Hematopoietic multipotent progenitor cell treated with erythropoietin and hydrocortisone succinate and interleukin-3 and kit ligand, for 4 days (in vitro differentiated cells): Measurements from ENCODE around the gene TTLL11.

Experiments used
- DNase-seq: peaks from one replicate; pipeline ENCODE4 v3.0.0-alpha.2; 2015

TTLL11 gene

GRCh38 chr9:122125509-122126330 lies 32.6 kb upstream of the TTLL11 start:
- DNase-seq: no peak

DNA sequence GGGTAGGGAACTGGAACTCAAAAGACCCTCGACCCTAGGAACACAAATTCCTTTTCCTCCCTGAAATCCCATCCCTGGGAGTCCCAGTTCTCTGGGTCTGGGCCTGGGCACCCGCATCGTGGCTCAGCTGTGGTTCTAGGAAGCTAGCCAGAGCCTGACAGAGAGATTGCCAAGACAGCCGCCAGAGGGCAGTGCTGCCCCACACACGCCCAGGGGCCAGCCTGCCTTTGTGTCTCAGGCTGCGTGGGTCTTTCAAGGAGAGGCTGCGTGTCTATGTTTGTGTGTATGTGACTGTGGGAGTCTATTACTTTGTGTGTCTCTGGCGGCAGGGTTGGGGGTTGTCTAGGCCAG lies 32.0 kb upstream of the TTLL11 start:
- DNase-seq: peak; percentile 90

DNA sequence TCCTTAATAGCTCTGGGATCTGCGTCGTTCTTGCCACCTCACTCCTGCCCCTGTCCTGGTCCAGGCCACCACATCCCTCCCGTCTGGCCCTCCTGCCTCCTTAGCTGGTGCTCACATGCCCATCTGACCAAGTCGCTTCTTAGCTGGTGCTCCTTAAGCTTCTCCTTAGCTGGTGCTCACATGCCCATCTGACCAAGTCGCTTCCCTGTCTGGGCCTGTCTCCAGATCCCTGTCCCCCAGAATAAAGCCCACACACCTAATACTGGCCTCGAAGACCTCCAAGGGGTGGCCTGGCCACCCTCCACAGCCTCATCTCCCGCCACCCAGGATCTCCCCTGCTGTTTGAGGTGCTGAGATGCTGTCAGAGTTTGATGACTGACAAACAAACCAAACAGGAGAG lies 31.4 kb upstream of the TTLL11 start:
- no peak for DNase-seq

DNA sequence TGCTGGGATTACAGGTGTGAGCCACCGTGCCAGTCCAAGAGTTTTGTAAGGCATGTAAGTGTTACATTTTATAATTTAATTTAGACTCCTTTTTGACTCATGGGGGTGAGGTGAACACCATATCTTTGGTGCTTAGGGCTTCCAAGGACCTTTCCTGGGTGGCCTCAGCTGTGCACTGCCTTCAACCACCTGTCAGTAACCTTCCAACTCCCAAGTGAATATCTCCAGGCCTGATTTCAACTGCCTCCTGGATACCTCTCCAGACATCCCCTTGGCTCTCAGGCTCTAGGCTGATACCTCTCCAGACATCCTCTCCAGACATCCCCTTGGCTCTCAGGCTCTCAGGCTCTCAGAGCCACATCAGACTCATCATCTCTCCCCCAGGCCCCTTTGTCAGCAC lies 30.9 kb upstream of the TTLL11 start:
- DNase-seq: no peak

DNA sequence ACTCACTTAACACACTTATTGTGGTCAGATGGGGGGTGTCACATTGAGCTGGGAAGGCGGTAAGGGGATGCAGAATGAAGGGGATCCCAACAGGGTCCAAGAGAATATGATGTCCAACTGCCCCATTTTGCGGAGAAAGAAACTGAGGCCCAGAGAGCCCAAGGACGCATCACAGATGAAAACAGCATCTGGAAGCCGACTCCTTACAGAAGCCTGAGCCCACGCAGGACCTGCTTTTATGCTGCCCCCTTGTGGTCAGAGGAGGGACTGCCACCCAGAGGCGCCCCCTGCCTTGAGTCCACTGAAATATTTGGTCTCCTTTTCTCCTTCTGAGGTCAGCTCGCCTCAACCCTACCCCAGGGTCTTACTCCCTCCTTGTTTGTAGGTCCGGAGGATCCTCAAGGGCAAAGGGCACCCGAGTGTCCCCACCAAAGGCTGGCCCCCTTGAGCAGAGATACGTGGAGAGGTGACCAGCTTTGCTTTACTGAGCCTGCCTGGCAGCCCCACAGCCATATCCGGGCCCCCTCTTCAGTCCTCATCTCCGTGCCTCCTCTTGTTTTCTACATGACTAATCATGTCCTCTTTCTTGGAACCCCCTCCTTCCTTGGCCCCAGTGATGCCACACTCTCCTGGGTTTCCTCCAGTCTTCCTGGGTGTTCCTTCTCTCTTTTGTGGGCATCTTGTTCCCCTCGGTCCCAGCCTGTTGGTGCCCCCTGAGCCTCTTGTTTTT lies 30.0 kb upstream of the TTLL11 start:
- peak; percentile 88 for DNase-seq

DNA sequence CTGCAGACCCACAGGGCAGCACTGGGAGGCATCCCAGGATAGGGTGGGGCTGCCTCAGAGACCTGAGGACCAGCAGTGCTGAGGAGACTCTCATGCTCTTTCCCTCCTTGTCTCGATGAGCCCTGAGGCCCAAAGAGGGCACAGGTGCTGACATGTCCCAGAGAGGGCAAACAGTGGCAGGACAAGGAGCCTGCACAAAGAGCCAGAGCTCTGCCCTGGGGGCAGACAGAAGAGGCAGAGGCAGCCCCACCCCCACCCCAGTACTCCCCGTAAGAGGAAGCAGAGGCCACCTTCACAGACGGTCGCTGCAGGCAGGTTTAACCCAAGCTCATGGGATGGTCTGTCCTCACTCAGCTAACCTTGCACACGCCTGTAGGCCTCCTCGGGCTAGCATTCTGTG lies 29.4 kb upstream of the TTLL11 start:
- no peak for DNase-seq

DNA sequence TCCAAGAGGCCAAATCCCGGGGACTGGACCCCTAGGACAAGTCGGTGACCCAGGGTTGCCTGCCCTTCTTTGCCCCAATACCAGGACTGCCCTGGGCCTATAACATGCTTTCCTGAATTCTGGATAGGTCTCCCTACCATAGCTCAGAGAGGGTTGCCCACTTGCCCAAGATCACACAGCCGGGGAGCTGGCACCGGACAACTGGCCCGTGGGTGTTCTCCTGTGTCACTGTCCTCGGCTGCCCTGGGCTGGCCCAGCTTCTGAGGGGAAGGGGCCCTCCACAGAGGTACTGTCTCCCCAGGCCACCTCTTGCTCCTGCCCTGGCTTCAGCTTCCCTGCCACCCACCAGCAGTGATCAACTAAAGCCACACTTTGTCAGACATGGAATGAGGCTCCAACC lies 28.8 kb upstream of the TTLL11 start:
- DNase-seq: no peak

DNA sequence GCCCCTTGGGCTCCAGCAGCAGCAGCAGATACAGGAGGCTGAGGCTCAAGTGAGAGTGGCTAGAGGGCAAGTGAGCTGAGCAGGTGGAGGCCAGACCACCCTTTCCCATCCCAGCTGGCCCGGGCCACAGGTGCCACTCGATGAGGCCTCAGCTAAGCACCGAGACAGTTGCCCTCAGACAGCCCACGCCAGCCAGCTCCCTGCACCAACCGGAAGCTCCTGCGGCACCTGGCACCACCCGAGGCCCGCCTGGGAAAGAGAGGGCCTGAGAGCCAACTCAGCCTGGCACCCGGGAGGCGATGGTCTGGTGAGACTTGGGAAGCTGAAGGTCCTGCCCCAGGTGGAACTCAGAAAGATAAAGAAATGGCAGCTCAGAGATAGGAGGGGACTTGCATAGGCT lies 28.3 kb upstream of the TTLL11 start:
- DNase-seq: no peak

- DNase-seq: no peak
Measured at GRCh38 chr9:122120316-122121071, 27.4 kb upstream of the TTLL11 start.

DNA sequence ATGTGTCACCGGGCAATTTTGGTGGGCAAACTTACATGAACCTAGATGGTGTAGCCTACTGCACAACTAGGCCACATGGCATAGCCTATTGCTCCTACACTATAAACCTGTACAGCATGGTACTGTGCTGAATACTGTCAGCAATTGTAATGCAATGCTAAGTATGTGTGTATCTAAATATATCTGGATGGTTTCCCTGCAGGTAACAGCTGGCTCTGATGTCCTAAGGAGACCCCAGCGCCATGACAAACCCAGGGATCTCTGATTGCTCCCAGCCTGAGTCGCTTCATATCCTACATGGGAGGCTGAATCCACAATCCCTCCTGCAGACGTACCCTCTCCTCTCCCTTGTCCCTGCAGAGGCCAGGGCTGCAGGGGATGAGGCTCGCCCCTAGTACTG lies 26.6 kb upstream of the TTLL11 start:
- DNase-seq: no peak

DNA sequence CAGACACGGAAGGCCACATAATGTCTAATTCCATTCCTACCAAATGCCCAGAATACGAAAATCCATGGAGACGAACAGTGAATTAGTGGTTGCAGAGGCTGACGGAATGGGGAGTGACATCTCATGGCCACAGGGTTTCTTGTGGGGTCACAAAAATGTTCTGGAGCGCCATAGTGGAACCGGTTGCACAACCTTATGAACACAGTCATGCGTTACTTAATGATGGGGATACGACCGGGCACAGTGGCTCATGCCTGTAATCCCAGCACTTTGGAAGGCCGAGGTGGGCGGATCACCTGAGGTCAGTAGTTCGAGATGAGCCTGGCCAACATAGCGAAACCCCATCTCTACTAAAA lies 26.0 kb upstream of the TTLL11 start:
- DNase-seq: no peak

DNA sequence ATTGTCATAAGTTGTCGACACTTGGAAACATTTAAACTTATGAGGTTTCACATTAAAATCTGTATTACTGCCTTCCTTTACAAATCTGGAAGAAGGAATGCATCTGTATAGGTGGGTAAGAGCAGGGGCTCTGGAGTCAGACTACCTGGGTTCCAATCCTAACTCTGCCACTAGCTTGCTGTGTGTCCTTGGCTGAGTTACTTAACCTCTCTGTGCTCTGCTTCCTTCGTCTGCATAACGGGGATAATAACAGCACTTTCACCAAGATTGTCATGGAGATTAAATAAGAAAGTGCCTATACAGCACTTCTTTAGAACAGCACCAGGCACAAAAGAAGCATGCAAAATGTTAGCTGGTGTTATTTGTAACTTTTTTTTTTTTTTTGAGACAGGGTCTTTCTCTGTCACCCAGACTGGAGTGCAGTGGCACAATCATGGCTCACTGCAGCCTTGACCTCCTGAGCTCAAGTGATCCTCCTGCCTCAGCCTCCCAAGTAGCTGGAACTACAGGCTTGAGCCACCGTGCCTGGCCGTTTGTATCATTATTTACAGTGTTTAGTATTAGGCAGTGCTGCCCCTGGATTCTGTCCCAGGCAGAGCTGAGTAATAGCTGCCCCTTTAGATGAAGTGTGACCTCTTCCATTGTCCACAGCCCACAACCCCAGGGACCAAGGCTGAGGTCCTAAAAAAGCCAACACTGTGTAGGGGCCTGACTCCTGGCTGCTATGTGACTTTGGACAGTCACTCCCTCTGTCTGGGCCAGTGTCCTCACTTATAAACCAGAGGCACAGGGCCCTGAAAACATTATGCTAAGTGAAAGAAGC lies 25.4 kb upstream of the TTLL11 start:
- DNase-seq: no peak

GRCh38 chr9:122117241-122117640 lies 24.1 kb upstream of the TTLL11 start:
- peak; percentile 18 for DNase-seq

DNA sequence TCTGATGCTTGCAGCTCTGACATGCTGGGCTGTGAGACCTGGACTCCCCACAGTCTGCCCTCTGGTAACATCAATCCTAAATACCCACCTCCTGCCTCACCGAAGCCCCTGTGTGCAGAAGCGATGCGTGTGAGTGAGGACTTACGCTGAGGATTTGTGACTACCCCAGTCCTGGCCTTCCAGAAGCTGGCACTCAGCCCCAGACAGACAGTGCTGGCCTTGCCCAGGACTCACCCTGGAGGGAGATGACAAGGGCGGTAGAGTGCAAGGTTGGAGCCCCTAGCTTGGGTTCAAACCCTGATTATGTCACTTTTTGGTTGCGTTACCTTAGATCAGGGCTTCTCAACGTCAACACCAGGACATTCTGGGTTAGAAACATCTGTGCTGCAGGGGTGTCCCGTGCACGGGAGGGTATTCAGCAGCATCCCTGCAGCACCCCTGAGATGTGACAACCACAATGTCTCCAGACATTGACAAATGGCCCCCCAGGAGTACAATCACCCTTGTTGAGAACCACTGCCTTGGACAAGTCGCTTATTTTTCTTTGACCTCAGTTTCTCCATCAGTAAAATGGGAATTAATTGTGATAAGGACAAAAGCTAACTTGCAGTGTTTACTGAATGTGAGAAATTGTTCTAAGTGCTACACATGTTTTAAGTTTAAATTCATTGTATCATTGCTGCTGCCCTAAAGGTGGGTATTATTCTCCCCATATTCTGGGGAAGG lies 23.5 kb upstream of the TTLL11 start:
- DNase-seq: no peak

- no peak for DNase-seq
Measured at GRCh38 chr9:122116040-122116439, 22.9 kb upstream of the TTLL11 start.

DNA sequence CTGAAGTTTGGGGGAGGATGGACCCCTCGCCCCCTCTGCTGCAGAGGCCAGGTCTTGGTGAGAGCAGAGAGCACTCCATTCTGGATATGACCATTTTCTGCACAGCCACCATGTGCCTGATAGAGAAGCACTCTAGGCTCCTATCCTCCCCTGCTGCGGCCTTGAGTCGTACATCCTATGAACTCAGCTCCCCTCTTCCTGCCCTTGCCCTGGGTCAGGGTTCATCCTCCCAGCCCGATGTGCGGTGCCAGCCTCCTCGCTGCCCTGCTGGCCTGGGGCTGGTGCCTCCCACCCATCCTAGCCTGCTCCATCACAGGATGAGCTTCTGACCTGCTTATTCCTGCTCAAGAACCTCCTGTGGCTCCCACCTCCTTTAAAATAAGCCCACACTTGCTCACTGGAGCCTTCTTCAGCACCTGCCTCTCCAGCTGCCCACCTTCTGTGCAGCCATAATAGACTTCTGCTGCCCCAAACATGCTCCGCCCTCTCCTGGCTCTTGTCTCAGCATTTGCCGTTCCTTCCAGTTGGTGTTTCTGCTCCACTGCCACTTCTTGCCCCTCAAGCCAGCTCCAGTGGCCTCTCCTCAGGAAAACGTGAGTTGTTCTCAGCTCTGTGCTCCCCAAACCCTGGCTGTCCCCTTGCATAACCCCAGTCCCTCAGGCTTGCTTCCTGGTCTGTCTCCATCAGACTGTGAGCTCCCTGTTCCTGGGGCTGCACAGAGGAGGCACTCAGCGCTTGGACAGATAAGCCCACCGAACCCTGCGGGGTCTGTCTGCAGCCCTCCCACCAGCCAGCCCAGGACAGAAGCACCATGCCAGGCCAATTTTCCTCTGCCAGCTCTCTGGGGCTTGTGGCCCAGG lies 22.3 kb upstream of the TTLL11 start:
- DNase-seq: no peak

GRCh38 chr9:122113574-122113973 lies 20.5 kb upstream of the TTLL11 start:
- no peak for DNase-seq

GRCh38 chr9:122112238-122112637 lies 19.1 kb upstream of the TTLL11 start:
- no peak for DNase-seq

DNA sequence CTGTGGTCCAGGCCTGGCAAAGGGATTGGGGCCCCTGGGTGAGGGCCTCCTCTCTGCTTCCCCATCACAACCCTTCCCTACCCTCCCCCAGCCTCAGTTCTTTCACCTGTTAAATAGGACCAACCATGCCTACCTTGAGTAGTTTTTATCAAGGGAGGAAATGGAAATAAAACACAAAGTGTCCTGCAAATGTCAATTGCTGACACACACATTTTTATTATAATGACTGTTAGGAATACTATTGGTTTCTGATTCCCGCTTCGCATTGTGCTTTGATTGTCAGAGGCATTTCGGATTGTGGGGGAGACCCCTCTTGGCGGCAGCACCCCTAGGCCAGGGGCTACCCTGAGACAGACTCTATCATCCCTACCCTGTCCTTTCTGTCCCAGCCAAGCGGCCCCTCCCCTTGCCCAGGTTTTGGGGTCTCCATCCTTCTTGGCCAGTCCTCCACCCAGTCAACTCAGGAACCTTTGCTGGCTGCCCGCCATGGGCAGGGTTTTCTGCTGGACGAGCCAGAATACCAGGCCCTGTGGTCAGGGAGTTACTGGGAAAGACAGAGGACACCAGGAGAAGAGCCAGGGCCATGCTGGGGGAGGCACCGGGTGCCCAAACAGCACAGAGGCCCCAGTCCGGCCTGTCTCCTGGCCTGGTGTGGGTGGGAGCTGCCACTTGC lies 18.4 kb upstream of the TTLL11 start:
- DNase-seq: no peak

DNA sequence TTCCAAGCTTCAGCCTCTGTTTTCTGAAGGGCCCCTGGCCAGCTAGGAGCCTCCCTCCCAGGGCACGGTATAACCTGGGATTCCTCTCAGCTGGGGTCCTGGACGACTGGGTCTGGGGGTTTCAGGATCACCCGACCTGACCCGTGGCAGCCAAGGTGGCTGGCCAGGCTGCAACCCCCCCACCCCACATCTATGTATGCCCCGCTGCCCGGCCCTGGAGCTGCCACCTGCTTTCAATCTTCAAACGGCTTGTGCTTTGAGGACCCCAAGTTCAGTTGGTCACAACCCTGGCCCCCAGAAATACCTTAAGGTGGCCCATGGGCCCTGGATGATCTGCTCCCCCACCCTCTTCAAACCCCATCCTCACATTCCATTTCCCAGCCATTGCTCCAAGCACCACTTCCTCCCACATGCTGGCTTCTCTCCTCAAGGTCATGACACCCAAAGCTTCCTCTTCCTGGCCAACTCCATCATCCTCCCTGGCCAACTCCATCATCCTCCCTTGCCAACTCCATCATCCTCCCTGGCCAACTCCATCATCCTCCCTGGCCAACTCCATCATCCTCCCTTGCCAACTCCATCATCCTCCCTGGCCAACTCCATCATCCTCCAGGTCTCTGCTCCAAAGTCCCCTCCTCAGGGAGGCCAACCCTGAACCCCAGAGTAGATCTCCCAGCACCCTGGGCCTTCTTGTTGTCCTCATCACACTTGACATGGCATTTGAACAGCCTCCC lies 17.2 kb upstream of the TTLL11 start:
- DNase-seq: no peak
